GM12878 (cell line): ENCODE data around the gene MSTN. TPM values are rescaled to one million over a fixed set of nuclear protein-coding genes. Genes with fewer than 3 reads are reported as not detected.

Experiments used
- ATAC-seq: fragments of 200-7000 bp; cut with Tn5 transposase; 3 replicates; pipeline ENCODE4 v1.9.1; 2020; ENCODE audit warnings: mild to moderate bottlenecking, moderate library complexity
- BruUV-seq: library from RNA; stranded (reverse); fragments of 400-500 nt; replicated peaks from 2 replicates; lab custom pipeline; 2021; lab: Mats Ljungman, UMichigan
- CTCF ChIA-PET: fragments of 300-600 bp; sonication (Branson Sonifier 250); formaldehyde crosslinking; extraction: SDS; loops from one replicate; lab custom pipeline; 2021; ENCODE audit warnings: inconsistent platforms; lab: Yijun Ruan, JAX
- POLR2A ChIA-PET: fragments of 350-600 bp; formaldehyde crosslinking; extraction: SDS; loops from one replicate; lab custom pipeline; 2021; ENCODE audit warnings: inconsistent platforms; lab: Charles Lee
- RAD21 ChIA-PET: fragments of 300-600 bp; sonication (Branson Sonifier 250); formaldehyde crosslinking; loops from one replicate; lab custom pipeline; 2023; ENCODE audit warnings: antibody characterized with exemption; ENCODE audit not compliant: unreplicated experiment; lab: Charles Lee
- SMC1A ChIA-PET: fragments of 300-600 bp; sonication (Branson Sonifier 250); formaldehyde crosslinking; loops from one replicate; lab custom pipeline; 2023; ENCODE audit not compliant: unreplicated experiment, uncharacterized antibody; lab: Charles Lee
- DNase-seq: peaks from one replicate; pipeline ENCODE4 v3.0.0-alpha.2; 2011; ENCODE audit warnings: low read depth, low spot score
- FAIRE-seq: peaks from 3 replicates; lab custom pipeline; 2011; peaks lifted over from hg19 to GRCh38; lab: Jason Lieb, UNC
- H2AFZ ChIP-seq: 2 replicates; pipeline ENCODE4 v1.6.0; 2011; ENCODE audit warnings: low read depth, low read length, control low read depth; ENCODE audit not compliant: control insufficient read depth
- H3K27ac ChIP-seq: 2 replicates; pipeline ENCODE4 v1.5.1; 2011; ENCODE audit warnings: control low read depth; ENCODE audit not compliant: control insufficient read depth, insufficient read depth
- H3K27me3 ChIP-seq, 2 experiments: replicated peaks in 1 of 2; 2 replicates each; pipeline versions ENCODE4 v1.6.0 to v1.6.1; 2011; ENCODE audit warnings: low read length in 1 of 2; ENCODE audit not compliant: control insufficient read depth in 2 of 2, insufficient read depth in 2 of 2
- H3K36me3 ChIP-seq, 2 experiments: 2 replicates each; pipeline ENCODE4 v1.5.1; 2011; ENCODE audit warnings: low read length in 1 of 2; ENCODE audit not compliant: control insufficient read depth in 2 of 2, insufficient read depth in 2 of 2
- H3K4me1 ChIP-seq: 2 replicates; pipeline ENCODE4 v1.6.1; 2011; ENCODE audit warnings: mild to moderate bottlenecking, low read length, moderate library complexity, mixed read lengths; ENCODE audit not compliant: control insufficient read depth, insufficient read depth
- H3K4me2 ChIP-seq: 2 replicates; pipeline ENCODE4 v1.6.0; 2011; ENCODE audit warnings: control low read depth; ENCODE audit not compliant: control insufficient read depth, insufficient read depth
- H3K4me3 ChIP-seq: fragments of 200-600 bp; sonication (generic); 2 replicates; pipeline ENCODE4 v1.5.1; 2016
- H3K79me2 ChIP-seq: 2 replicates; pipeline ENCODE4 v1.6.0; 2011; ENCODE audit warnings: low read length; ENCODE audit not compliant: control insufficient read depth, insufficient read depth
- H3K9ac ChIP-seq: 2 replicates; pipeline ENCODE4 v1.8.0; 2011; ENCODE audit warnings: low read length, control low read depth, mixed read lengths; ENCODE audit not compliant: control insufficient read depth, insufficient read depth
- H3K9me3 ChIP-seq: replicated peaks from 3 replicates; pipeline ENCODE4 v1.5.1; 2011; ENCODE audit warnings: mild to moderate bottlenecking, low read length; ENCODE audit not compliant: control insufficient read depth, insufficient read depth
- H4K20me1 ChIP-seq: 2 replicates; pipeline ENCODE4 v1.6.0; 2011; ENCODE audit not compliant: control insufficient read depth, insufficient read depth
- ATF3 ChIP-seq: IDR thresholded peaks from 2 replicates; pipeline ENCODE4 v1.6.1; 2011; ENCODE audit warnings: low read depth, mild to moderate bottlenecking, low read length, moderate library complexity, borderline replicate concordance; ENCODE audit errors: extremely low read depth
- GATAD2B ChIP-seq: fragments of 450-650 bp; conservative IDR thresholded peaks from 2 replicates; pipeline ENCODE4 v1.6.1; 2017; ENCODE audit warnings: low read depth, mild to moderate bottlenecking, moderate library complexity
- LARP7 ChIP-seq: fragments of 450-650 bp; IDR thresholded peaks from 2 replicates; pipeline ENCODE4 v1.6.1; 2017; ENCODE audit warnings: mild to moderate bottlenecking
- NR2C2 ChIP-seq: IDR thresholded peaks from 2 replicates; pipeline ENCODE4 v1.6.1; 2011; ENCODE audit warnings: borderline replicate concordance, low read depth; ENCODE audit not compliant: control insufficient read depth, insufficient read length
- PAX8 ChIP-seq: fragments of 450-650 bp; IDR thresholded peaks from 2 replicates; pipeline ENCODE4 v1.6.1; 2017; ENCODE audit warnings: mild to moderate bottlenecking, moderate library complexity
- RCOR1 ChIP-seq: conservative IDR thresholded peaks from 2 replicates; pipeline ENCODE4 v1.6.1; 2012; ENCODE audit warnings: low read depth, low read length, improper control_type of control experiment
- SKIL ChIP-seq: fragments of 450-650 bp; IDR thresholded peaks from 2 replicates; pipeline ENCODE4 v1.6.1; 2017; ENCODE audit warnings: mild to moderate bottlenecking, low read depth, inconsistent platforms; ENCODE audit not compliant: poor library complexity, severe bottlenecking
- SREBF2 ChIP-seq: IDR thresholded peaks from 2 replicates; pipeline ENCODE4 v1.6.1; 2012; ENCODE audit warnings: mild to moderate bottlenecking, low read length
- USF2 ChIP-seq: IDR thresholded peaks from 2 replicates; pipeline ENCODE4 v1.6.1; 2011; ENCODE audit warnings: low read depth, low read length, improper control_type of control experiment, borderline replicate concordance
- ZNF217 ChIP-seq: fragments of 450-650 bp; IDR thresholded peaks from 2 replicates; pipeline ENCODE4 v1.6.1; 2017; ENCODE audit warnings: antibody characterized with exemption, mild to moderate bottlenecking
- ZNF384 ChIP-seq: IDR thresholded peaks from 2 replicates; pipeline ENCODE4 v1.6.1; 2012; ENCODE audit warnings: low read depth, mild to moderate bottlenecking, low read length, improper control_type of control experiment, borderline replicate concordance
- ZNF592 ChIP-seq: fragments of 450-650 bp; IDR thresholded peaks from 2 replicates; pipeline ENCODE4 v1.6.1; 2017; ENCODE audit warnings: mild to moderate bottlenecking, moderate library complexity
- WGBS: methylation state at CpG from one replicate; pipeline ENCODE4 v1.1.6; 2016; ENCODE audit warnings: low lambda C conversion rate; ENCODE audit not compliant: insufficient replicate concordance, insufficient coverage; ENCODE audit errors: missing lambda C conversion rate; 5-methylcytosine and 5-hydroxymethylcytosine counted together
- in situ Hi-C: fragments of 300-500 bp; cut with MboI; formaldehyde crosslinking; loops from 9 replicates; pipeline ENCODE4 v1.14.3; 2018; ENCODE audit warnings: mixed read lengths
- intact Hi-C: fragments of 100-400 bp; cut with micrococcal nuclease; formaldehyde crosslinking; loops from one replicate; pipeline ENCODE4 v1.14.2; 2022; ENCODE audit not compliant: unreplicated experiment
- polyA plus RNA-seq, 11 experiments: library from polyadenylated mRNA; depleted of rRNA in 4 of 11; unstranded in 6 of 11; stranded (reverse) in 5 of 11; fragments of >200 nt; fragmentation: Nextera tagmentation in 4 of 11; fragmentation: Illumina TruSeq in 1 of 11; extraction: Ambion mirVana in 4 of 11; extraction: Trizol in 1 of 11; gene quantifications; 1 replicate in 1 of 11; 2 replicates in 10 of 11; pipeline versions ENCODE4 v1.2.1 to v1.2.3, GENCODE V29; 2011 to 2016; ENCODE audit warnings: inconsistent platforms in 2 of 11, missing spikeins in 2 of 11, low read depth in 1 of 11
- total RNA-seq, 4 experiments: library from RNA; depleted of rRNA in 3 of 4; stranded (reverse); fragments of >200 nt in 3 of 4; fragmentation: Illumina TruSeq in 1 of 4; extraction: Trizol in 1 of 4; gene quantifications; 2 replicates each; pipeline versions ENCODE4 v1.2.1 to v1.2.3, GENCODE V29; 2013 to 2021

The MSTN gene
- total and polyA plus RNA-seq, 10 of the 15 experiments (the other 5 are each of a cell fraction or from before 2014, with no cell fraction given), result 0.04 to 0.33 (median 0.10) TPM; not detected in 7

GRCh38 chr2:190060019-190060418, 2.5 kb downstream of the MSTN start:
- intact Hi-C loops (no loop called here), in situ Hi-C loops (no loop called here)
- Histone ChIP-seq H3K27ac (no peak overlapping the region), H3K79me2 (no peaks in the 10 kb centered on the region)
- ChIA-PET RAD21 (no interaction called here), POLR2A (no interaction called here)
- TF ChIP-seq GATAD2B, result no peak
- no peak for TF ChIP-seq SKIL
- TF ChIP-seq NR2C2, result no peak
- TF ChIP-seq SREBF2, result no peak
- TF ChIP-seq USF2, result no peak
- TF ChIP-seq ZNF217, result no peak
- no peak for TF ChIP-seq ZNF384
- no peak for TF ChIP-seq ZNF592
- TF ChIP-seq RCOR1, result no peak
- TF ChIP-seq LARP7, result no peak
- TF ChIP-seq ATF3, result no peak
- TF ChIP-seq PAX8, result no peak
- TF ChIP-seq, all 136 proteins: peak for 0
- no peak overlapping the region; the same call in 1 of the 2 replicates for H2AFZ ChIP-seq
- SMC1A ChIA-PET, result interaction anchor here (0.6 to 1.5 kb wide), 2 partner anchors 9 to 35 kb away, joined by 3 read pairs; no protein-coding TSS in a partner anchor
- no peaks in the 10 kb centered on the region for H3K9me3 ChIP-seq
- H3K4me2 ChIP-seq, result no peak overlapping the region
- H3K36me3 ChIP-seq, result no peaks in the 10 kb centered on the region
- DNase-seq, result no peak
- no peak for FAIRE-seq
- ATAC-seq, result no peak
- H3K4me3 ChIP-seq, result no peak overlapping the region
- H3K4me1 ChIP-seq, result no peaks in the 10 kb centered on the region
- WGBS, result 94% methylated on average over 4 of the region's 4 CpGs
- H3K9ac ChIP-seq, result no peak overlapping the region
- H4K20me1 ChIP-seq, result no peaks in the 10 kb centered on the region
- CTCF ChIA-PET, result interaction anchor here (0.6 to 1.8 kb wide), 5 partner anchors 215 to 310 kb away, joined by 3 to 8 read pairs (median 4); partner anchors contain the start of gene OSGEPL1
- BruUV-seq, result no TSS peak
- H3K27me3 ChIP-seq, result no peaks in the 10 kb centered on the region
